ENCODE results near the gene TRAPPC14. TPM values are rescaled to one million over a fixed set of nuclear protein-coding genes. Genes with fewer than 3 reads are reported as not detected.

Gene TRAPPC14
- total and polyA plus RNA-seq, 9 of the 15 experiments (the other 6 are each of a cell fraction or from before 2014, with no cell fraction given) = 0.42 to 45.9 (median 18.2) TPM

DNA sequence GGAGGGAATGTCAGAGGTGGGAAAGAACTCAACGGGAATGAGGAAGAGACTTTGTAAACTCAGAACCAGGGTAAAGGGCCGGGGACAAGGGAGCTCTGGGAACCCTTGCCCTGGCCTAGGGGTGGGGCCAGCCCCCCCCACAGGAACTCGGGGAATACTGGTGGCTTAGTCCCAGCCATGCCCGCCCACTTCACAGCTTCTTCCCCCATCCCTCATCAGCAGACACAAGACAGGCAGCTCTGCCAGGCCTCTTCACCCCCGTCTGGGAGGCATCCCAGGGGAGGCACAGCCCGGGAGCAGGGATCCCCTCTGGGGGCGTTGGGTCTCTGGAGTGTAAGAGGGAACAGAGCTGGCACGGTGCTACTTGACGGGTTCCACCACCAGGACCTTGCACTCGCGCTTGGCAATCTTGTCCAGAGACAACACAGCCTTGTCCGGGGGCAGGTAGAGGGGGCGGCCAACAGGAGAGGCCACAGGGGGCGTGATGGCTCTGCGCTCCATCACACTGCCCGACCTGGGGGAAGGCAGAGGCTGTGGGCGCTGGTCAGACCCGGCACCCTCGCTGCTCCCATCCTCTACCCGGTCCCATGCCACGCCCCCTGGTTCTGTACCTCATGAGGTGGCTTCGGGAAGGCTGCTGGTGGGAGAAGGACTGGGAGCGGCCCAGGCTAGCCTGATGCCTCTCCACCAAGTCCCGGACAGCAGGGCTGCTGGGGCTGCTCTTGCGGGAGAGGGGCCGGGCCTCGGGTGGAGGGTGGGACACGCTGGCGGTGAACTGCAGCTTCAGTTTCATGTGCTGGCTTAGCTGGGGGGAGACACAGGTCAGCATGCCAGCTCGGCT, 3.7 kb downstream of the TRAPPC14 start (continued):
- TF ChIP-seq ZNF609 (CRISPR knock-in tag; IDR thresholded peaks at IDR 0.05; ENCODE audit: borderline replicate concordance) (no peak), ZBTB33 (CRISPR knock-in tag; IDR thresholded peaks at IDR 0.05) (no peak), SUPT5H (IDR thresholded peaks at IDR 0.05) (no peak; the same call in 1 of the 2 replicates), RBFOX2 (IDR thresholded peaks at IDR 0.05; ENCODE audit: low read depth, low read length) (peak; percentile 79), BMI1 (IDR thresholded peaks at IDR 0.05; ENCODE audit: low read length) (no peak), RHOXF2B (CRISPR knock-in tag; conservative IDR thresholded peaks at IDR 0.05) (no peak), EZH2 (IDR thresholded peaks at IDR 0.05; ENCODE audit: borderline replicate concordance, low read depth, low read length) (no peak)
- TF ChIP-seq, protein P1, sequence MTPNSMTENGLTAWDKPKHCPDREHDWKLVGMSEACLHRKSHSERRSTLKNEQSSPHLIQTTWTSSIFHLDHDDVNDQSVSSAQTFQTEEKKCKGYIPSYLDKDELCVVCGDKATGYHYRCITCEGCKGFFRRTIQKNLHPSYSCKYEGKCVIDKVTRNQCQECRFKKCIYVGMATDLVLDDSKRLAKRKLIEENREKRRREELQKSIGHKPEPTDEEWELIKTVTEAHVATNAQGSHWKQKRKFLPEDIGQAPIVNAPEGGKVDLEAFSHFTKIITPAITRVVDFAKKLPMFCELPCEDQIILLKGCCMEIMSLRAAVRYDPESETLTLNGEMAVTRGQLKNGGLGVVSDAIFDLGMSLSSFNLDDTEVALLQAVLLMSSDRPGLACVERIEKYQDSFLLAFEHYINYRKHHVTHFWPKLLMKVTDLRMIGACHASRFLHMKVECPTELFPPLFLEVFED (CRISPR knock-in tag; conservative IDR thresholded peaks at IDR 0.05) = no peak
- TF ChIP-seq, protein P2, sequence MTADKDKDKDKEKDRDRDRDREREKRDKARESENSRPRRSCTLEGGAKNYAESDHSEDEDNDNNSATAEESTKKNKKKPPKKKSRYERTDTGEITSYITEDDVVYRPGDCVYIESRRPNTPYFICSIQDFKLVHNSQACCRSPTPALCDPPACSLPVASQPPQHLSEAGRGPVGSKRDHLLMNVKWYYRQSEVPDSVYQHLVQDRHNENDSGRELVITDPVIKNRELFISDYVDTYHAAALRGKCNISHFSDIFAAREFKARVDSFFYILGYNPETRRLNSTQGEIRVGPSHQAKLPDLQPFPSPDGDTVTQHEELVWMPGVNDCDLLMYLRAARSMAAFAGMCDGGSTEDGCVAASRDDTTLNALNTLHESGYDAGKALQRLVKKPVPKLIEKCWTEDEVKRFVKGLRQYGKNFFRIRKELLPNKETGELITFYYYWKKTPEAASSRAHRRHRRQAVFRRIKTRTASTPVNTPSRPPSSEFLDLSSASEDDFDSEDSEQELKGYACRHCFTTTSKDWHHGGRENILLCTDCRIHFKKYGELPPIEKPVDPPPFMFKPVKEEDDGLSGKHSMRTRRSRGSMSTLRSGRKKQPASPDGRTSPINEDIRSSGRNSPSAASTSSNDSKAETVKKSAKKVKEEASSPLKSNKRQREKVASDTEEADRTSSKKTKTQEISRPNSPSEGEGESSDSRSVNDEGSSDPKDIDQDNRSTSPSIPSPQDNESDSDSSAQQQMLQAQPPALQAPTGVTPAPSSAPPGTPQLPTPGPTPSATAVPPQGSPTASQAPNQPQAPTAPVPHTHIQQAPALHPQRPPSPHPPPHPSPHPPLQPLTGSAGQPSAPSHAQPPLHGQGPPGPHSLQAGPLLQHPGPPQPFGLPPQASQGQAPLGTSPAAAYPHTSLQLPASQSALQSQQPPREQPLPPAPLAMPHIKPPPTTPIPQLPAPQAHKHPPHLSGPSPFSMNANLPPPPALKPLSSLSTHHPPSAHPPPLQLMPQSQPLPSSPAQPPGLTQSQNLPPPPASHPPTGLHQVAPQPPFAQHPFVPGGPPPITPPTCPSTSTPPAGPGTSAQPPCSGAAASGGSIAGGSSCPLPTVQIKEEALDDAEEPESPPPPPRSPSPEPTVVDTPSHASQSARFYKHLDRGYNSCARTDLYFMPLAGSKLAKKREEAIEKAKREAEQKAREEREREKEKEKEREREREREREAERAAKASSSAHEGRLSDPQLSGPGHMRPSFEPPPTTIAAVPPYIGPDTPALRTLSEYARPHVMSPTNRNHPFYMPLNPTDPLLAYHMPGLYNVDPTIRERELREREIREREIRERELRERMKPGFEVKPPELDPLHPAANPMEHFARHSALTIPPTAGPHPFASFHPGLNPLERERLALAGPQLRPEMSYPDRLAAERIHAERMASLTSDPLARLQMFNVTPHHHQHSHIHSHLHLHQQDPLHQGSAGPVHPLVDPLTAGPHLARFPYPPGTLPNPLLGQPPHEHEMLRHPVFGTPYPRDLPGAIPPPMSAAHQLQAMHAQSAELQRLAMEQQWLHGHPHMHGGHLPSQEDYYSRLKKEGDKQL (CRISPR knock-in tag; IDR thresholded peaks at IDR 0.05; ENCODE audit: borderline replicate concordance) = no peak
